Small intestine (tissue), 7 donors: ENCODE results near the gene LNX1. TPM values are rescaled to one million over a fixed set of nuclear protein-coding genes. Genes with fewer than 3 reads are reported as not detected.

Source experiments
- DNase-seq, 2 donors: peaks; one replicate each; pipeline versions ENCODE4 v3.0.0 to v3.0.0-alpha.2; 2013
- FAIRE-seq: peaks from 2 replicates; lab custom pipeline; 2012; peaks lifted over from hg19 to GRCh38; lab: Jason Lieb, UNC
- H3K27ac ChIP-seq, 3 donors: one replicate each; pipeline ENCODE4 v1.5.1; 2013; ENCODE audit warnings: low read length in 2 of 3, mild to moderate bottlenecking in 2 of 3, control low read depth in 1 of 3, inconsistent platforms in 1 of 3, low read depth in 1 of 3, moderate library complexity in 1 of 3
- H3K27me3 ChIP-seq, 3 donors: one replicate each; pipeline ENCODE4 v1.6.1; 2013; ENCODE audit warnings: low read length in 3 of 3, inconsistent platforms in 1 of 3; ENCODE audit not compliant: control insufficient read depth in 3 of 3, insufficient read depth in 3 of 3
- H3K36me3 ChIP-seq, 3 donors: one replicate each; pipeline ENCODE4 v1.6.1; 2013; ENCODE audit warnings: low read length in 3 of 3, inconsistent platforms in 1 of 3, low read depth in 1 of 3, mild to moderate bottlenecking in 1 of 3, moderate library complexity in 1 of 3; ENCODE audit not compliant: control insufficient read depth in 3 of 3, insufficient read depth in 2 of 3
- H3K4me1 ChIP-seq, 3 donors: one replicate each; pipeline ENCODE4 v1.6.1; 2013; ENCODE audit warnings: low read length in 2 of 3, inconsistent platforms in 1 of 3, low read depth in 1 of 3, mild to moderate bottlenecking in 1 of 3, moderate library complexity in 1 of 3; ENCODE audit not compliant: control insufficient read depth in 3 of 3, insufficient read depth in 2 of 3
- H3K4me3 ChIP-seq, 3 donors: one replicate each; pipeline ENCODE4 v1.5.1; 2013; ENCODE audit warnings: low read length in 3 of 3, control low read depth in 1 of 3, inconsistent platforms in 1 of 3, low read depth in 1 of 3, mild to moderate bottlenecking in 1 of 3, moderate library complexity in 1 of 3
- H3K9me3 ChIP-seq, 2 donors: one replicate each; pipeline ENCODE4 v1.6.1; 2013; ENCODE audit warnings: low read depth in 1 of 2, low read length in 1 of 2; ENCODE audit not compliant: control insufficient read depth in 2 of 2, insufficient read depth in 1 of 2
- WGBS, 3 donors: extraction: QIAGEN DNeasy Blood & Tissue Kit; methylation state at CpG; one replicate each; pipeline ENCODE4 v1.1.7; 2013; 5-methylcytosine and 5-hydroxymethylcytosine counted together
- polyA plus RNA-seq, 4 donors: library from polyadenylated mRNA; stranded (reverse) in 3 of 4; unstranded in 1 of 4; fragments of 200-250 nt in 3 of 4; fragments of 120-200 nt in 1 of 4; gene quantifications; one replicate each; pipeline versions ENCODE4 v1.2.1 to v1.2.3, GENCODE V29; 2013
- donor health status: healthy with polysubstance abuse.
- donor health status: control.
- donor health status: control.
- donor health status: Bipolar disorder and iron deficiency.
- donor health status: healthy.

LNX1 gene
- polyA plus RNA-seq, 4 donors = 6.4 to 13.7 (median 9.1) TPM

GRCh38 chr4:53576071-53576617 lies 15.1 kb downstream of the LNX1 start:
- Histone ChIP-seq H3K36me3 (peaks cover 0 to 27% (median 5%) of the 10 kb centered on the region in 3 donors), H3K4me1 (peaks cover 3 to 14% (median 6%) of the 10 kb centered on the region in 3 donors), H3K27ac (peak overlapping the region in 1 of 3 donors; percentile 18), H3K27me3 (no peaks in the 10 kb centered on the region), H3K9me3 (peaks cover 0 to 2% of the 10 kb centered on the region in 2 donors), H3K4me3 (no peak overlapping the region)
- 89 to 93% (median 93%) methylated on average over 9 of the region's 9 CpGs for WGBS, 3 donors
- no peak for FAIRE-seq
- DNase-seq = no peak

- Histone ChIP-seq H3K27ac (no peak overlapping the region), H3K27me3 (no peaks in the 10 kb centered on the region), H3K4me1 (peaks cover 3 to 14% (median 6%) of the 10 kb centered on the region in 3 donors), H3K9me3 (peaks cover 0 to 6% of the 10 kb centered on the region in 2 donors), H3K36me3 (peaks cover 0 to 32% (median 5%) of the 10 kb centered on the region in 3 donors), H3K4me3 (no peak overlapping the region)
- no peak for FAIRE-seq
- no peak for DNase-seq
- WGBS, 3 donors = 91 to 92% (median 91%) methylated on average over 4 of the region's 4 CpGs
These were observed 15.7 kb downstream of the LNX1 start for GRCh38 chr4:53575552-53575951.

- FAIRE-seq (no peak), DNase-seq (no peak)
- Histone ChIP-seq H3K36me3 (peaks cover 0 to 32% (median 5%) of the 10 kb centered on the region in 3 donors), H3K27ac (no peak overlapping the region), H3K9me3 (peaks cover 0 to 7% of the 10 kb centered on the region in 2 donors), H3K4me1 (peaks cover 3 to 14% (median 6%) of the 10 kb centered on the region in 3 donors), H3K4me3 (no peak overlapping the region), H3K27me3 (no peaks in the 10 kb centered on the region)
- 88 to 96% (median 90%) methylated on average over 1 of the region's 1 CpG for WGBS, 3 donors
These were observed 16.8 kb downstream of the LNX1 start for GRCh38 chr4:53574528-53574927.

- FAIRE-seq (no peak), DNase-seq (no peak)
- no peaks in the 10 kb centered on the region for H3K27me3 ChIP-seq
- H3K9me3 ChIP-seq = peaks cover 0 to 7% of the 10 kb centered on the region in 2 donors
- H3K27ac ChIP-seq = no peak overlapping the region
- H3K4me3 ChIP-seq = no peak overlapping the region
- H3K4me1 ChIP-seq = peaks cover 3 to 14% (median 6%) of the 10 kb centered on the region in 3 donors
- H3K36me3 ChIP-seq = peaks cover 0 to 32% (median 5%) of the 10 kb centered on the region in 3 donors
- 59 to 65% (median 61%) methylated on average over 3 of the region's 3 CpGs for WGBS, 3 donors
These were observed 17.6 kb downstream of the LNX1 start for GRCh38 chr4:53573696-53574095.

GRCh38 chr4:53572600-53572994 lies 18.7 kb downstream of the LNX1 start:
- Histone ChIP-seq H3K4me3 (no peak overlapping the region), H3K36me3 (peaks cover 0 to 32% (median 5%) of the 10 kb centered on the region in 3 donors), H3K9me3 (peaks cover 0 to 7% of the 10 kb centered on the region in 2 donors), H3K27me3 (no peaks in the 10 kb centered on the region), H3K27ac (no peak overlapping the region), H3K4me1 (peaks cover 3 to 14% (median 6%) of the 10 kb centered on the region in 3 donors)
- DNase-seq = no peak
- no peak for FAIRE-seq
- 67 to 81% (median 77%) methylated on average over 2 of the region's 2 CpGs for WGBS, 3 donors

GRCh38 chr4:53571936-53572599 lies 19.2 kb downstream of the LNX1 start:
- 82 to 85% (median 83%) methylated on average over 5 of the region's 5 CpGs for WGBS, 3 donors
- Histone ChIP-seq H3K36me3 (peaks cover 0 to 32% (median 5%) of the 10 kb centered on the region in 3 donors), H3K27me3 (no peaks in the 10 kb centered on the region), H3K4me1 (peaks cover under 1 to 11% (median under 1%) of the 10 kb centered on the region in 3 donors), H3K4me3 (no peak overlapping the region), H3K27ac (no peak overlapping the region), H3K9me3 (peaks cover 0 to 7% of the 10 kb centered on the region in 2 donors)
- DNase-seq = no peak
- no peak for FAIRE-seq

GRCh38 chr4:53563824-53564223 lies 27.5 kb downstream of the LNX1 start:
- Histone ChIP-seq H3K4me3 (no peak overlapping the region), H3K4me1 (no peaks in the 10 kb centered on the region), H3K27me3 (no peaks in the 10 kb centered on the region), H3K9me3 (no peaks in the 10 kb centered on the region), H3K36me3 (peaks cover 0 to 6% (median 6%) of the 10 kb centered on the region in 3 donors), H3K27ac (no peak overlapping the region)
- DNase-seq (no peak), FAIRE-seq (no peak)
- WGBS, 3 donors = 66 to 75% (median 71%) methylated on average over 4 of the region's 4 CpGs

GRCh38 chr4:53562409-53562808 lies 28.9 kb downstream of the LNX1 start:
- Histone ChIP-seq H3K27me3 (no peaks in the 10 kb centered on the region), H3K4me3 (no peak overlapping the region), H3K9me3 (no peaks in the 10 kb centered on the region), H3K4me1 (no peaks in the 10 kb centered on the region), H3K27ac (no peak overlapping the region), H3K36me3 (peaks cover 0 to 13% (median 6%) of the 10 kb centered on the region in 3 donors)
- WGBS, 3 donors = 46 to 65% (median 49%) methylated on average over 2 of the region's 2 CpGs
- DNase-seq (no peak), FAIRE-seq (no peak)
